GM18868 (cell line): Measurements from ENCODE around the gene DNAI1.
"Not testable (repeated sequence)": the region's sequence is repeated elsewhere in the genome, so short reads cannot be mapped to it uniquely, and the experiment has no call there.

Experiments
- ATAC-seq: cut with Tn5 transposase; IDR thresholded peaks from one replicate; pipeline ENCODE4 v1.9.1; 2021; ENCODE audit warnings: mild to moderate bottlenecking, moderate library complexity; ENCODE audit not compliant: unreplicated experiment

DNAI1 gene

DNA sequence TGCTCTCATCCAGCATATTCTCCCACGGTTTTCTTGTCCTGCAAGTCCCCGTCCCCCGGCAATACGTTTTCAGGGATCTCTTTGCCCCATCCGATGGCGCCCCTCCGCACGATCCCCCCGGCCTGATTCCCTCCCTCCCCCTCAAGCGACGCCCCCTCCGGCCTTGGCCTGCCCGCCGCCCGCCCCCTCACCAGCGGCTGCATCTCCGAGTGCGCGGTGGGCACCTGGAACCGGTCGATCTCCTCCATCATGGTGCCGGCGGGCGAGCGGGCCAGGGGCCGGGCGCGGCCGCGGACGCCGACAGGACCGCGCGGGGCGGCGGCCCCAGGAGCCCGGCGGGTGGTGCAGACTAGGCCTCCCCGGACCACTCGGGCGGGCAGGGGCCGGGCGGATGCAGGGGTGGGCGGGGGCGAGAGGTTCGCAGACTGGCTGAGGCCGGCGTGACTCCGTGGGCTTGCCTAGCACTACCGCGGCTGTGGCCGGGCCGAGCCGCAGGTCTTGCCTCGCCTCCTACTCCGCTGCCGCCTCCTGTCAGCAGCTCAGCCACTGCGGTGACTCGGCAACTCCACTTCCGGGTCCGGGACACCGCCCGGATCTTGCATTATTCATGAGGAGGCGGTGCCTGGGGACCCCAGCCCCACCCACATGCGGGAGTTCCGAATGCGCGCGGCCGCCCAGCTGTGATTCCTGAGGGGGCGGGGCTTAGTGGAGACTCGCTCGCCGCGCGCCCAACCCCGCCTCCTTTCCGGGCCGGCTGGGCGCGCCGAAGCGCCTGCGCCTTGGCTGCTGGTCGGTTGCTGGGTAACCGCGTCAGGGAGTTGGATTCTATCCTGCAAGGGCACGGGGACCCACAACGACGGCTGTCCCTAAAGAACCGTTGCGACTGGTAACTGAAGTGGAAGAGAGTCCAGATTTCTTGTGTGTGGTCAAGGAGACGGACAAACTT lies at the start of gene DNAI1, which contains the start of gene FAM219A:
TSS of gene DNAI1 (plus strand) at position 793 of the 946 bp plus-strand sequence. CDS start 201 bp downstream, outside the sequence.
TSS of gene FAM219A (minus strand) at position 558 of the 946 bp plus-strand sequence. CDS start at position 251, 307 bp downstream.
- peak; percentile 98 for ATAC-seq

DNA sequence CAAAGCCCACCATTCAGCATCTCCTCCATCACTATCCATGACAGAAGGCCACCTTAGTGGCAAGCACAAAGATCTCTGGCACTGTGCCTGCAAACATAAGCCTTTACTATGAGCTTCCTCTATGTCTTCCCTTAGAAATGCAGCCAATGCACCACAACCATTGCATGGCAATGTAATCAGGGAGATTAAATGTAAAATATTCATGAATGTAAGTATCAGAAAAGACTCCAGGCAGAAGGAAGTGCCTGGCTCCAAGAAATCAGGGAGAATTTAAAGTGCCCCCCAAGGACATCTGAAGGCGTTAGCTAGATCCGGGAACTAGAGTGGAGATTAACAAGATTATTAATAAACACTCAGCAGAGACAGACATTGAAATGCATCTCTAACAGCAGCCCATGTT lies 49.5 kb upstream of the DNAI1 start:
- no peak for ATAC-seq

DNA sequence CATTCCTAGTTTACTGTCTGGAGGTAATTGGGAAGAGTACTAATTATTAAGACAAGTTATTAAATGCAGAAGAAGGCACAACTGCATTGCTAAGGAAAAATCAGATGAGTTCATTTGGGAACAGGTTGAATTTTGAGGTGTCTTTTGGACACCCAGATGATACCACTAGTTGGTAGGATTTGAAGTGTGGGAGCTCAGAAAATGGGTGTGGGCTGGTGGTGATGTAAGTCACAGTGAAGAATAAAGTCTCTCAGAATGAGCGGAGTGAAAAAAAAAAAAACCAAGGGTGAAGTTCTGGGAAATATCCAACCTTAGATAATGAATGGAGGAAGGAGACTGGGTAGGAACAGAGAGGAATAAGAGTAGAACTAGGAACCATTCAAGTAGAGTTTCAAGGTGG lies 46.3 kb upstream of the DNAI1 start:
- ATAC-seq: no peak

DNA sequence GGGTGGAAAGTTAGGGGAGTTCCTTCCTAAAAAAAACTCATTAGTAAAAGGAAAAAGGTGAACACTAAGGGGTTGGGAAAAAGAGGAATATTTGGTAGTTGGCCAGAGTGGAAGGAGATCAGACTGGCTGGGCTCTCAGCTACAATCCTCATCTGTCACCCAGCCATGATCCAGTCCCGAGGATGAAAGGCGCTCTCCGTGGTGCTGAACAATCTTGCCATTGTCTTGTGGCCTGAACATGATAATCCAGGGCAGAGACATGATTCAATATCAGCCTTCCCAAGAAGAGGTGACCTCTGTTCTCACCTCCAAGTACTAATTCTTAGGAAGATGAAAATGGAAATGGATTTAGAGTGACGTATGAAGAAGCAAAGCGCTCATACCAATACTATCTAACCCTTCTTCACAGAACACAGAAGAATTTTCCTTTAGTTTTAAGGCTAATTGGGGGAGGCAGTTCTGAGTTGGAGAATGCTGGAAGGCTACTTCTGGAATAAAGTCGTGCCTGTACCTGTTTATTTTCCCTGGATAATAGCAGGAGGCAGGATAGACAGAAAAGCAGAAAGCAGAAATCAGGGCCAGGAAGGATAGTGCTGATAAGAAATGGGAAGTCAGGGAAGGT lies 45.3 kb upstream of the DNAI1 start:
- ATAC-seq: no peak

DNA sequence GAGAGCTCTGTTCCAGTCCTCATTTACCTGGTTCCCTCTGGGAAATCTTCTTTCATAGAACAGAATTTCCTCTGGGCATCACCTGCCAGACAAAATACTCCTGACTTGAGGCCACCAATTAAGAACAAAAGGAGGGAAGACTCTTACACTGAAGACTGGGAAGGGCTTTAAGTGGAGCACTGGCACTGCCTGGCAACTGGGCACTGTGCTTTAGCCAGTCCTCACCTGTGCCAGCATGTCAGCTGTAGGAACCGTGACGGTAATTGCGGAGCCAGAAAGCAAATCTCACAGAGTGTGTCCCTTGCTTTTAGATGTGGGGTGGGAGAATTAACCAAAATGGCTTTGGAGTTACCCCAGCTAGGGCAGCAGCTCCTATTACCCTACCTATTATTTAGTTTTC lies 40.9 kb upstream of the DNAI1 start:
- no peak for ATAC-seq

DNA sequence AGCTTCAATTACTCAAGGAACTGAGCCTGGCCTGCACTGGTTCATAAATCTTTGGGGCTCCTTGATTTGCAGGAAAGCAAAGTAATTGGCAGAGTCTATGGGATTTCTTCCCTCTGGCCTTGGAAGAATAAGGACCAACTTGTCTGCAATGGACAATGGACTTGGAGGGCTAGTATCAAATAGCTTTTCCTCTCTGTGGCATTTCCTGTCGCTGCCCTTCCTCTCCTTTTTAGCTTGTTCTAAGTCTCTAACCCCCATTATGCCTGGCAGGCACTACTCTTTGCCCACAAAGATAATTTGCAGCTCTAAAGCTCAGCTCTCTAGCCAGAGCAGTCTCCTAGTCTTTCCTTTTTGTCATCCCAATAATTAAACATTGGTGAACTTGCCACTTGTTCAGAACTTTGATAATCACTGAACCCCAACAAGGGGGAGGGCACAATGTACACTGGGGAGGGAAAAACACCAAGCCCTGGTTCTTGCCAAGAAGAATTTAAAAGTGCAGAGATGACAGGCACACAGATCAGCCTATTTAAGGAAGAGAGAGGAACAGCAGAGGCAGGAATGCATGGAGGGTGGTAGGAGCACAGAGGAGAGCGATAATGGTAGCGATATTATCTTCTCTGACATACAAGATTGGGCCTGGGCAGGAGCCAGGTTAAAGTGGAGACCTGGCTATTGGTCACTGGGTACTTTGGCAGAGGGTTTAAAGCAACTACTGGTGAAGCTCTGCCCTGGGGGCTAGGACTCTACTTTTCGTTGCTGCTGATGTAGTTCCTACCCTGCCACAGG lies 38.7 kb upstream of the DNAI1 start:
- no peak for ATAC-seq

DNA sequence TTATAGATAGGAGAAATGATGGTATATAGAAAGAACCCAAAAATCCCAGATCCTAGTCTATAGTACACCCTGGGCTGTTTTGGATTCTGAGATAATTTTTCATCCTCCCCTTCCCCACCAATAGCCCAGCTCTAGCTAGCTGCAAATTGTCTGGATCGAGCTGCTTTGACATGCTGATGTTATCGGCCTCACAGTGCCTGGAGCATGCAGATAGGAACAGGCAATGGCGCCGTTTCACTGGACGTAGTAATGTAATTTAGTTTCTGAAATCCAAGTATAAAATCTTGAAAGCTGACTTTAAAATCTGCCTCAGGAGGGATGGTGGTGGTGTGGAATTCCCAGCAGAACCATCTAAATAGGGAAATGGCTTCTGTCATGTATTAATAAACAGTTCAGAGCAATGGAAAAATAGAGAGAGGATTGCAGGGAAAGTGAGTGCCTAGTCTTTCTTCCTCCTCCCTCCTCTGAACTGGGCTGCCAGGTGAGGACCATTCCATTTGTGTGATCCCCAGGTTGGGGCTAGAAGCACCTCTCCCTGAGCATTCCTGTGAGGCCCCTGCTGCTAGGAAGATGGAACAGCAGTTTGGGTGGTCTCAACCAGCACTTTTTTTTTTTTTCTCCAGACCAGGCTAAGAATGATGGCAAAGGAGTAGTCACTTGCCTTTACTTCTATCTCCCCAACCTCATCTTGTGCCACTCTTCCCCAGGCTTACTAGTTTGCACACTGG lies 32.1 kb upstream of the DNAI1 start:
- ATAC-seq: no peak

DNA sequence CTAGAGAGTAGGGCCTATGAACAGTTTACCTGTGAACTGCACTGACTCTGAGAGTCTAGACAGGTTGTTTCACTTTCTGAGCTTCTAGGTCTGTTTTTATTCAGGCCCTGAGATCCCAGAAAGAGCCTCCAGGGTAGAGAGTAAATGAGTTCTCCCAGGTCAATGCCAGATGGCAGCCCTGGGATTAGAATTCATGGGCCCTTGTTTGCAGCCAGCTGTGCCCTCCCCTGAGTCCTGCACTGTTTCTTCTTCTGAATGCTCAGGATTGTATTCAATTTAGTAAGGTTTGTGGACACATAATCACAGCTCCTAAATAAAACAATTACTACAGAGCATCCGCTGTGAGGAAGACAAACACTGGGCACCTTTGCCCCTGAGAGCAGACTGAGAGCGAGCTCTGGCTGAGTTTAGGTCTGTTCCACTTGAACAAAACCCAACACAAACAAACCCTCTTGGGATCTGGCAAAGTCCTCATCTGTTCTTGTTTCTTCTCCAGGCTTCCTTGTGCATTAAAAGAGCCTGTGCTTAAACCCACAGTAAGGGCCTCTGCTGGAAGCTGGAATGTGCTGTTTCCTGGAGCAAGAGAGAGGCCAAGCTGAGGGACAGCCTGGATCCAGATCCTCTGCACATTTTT lies 30.2 kb upstream of the DNAI1 start:
- ATAC-seq: no peak

DNA sequence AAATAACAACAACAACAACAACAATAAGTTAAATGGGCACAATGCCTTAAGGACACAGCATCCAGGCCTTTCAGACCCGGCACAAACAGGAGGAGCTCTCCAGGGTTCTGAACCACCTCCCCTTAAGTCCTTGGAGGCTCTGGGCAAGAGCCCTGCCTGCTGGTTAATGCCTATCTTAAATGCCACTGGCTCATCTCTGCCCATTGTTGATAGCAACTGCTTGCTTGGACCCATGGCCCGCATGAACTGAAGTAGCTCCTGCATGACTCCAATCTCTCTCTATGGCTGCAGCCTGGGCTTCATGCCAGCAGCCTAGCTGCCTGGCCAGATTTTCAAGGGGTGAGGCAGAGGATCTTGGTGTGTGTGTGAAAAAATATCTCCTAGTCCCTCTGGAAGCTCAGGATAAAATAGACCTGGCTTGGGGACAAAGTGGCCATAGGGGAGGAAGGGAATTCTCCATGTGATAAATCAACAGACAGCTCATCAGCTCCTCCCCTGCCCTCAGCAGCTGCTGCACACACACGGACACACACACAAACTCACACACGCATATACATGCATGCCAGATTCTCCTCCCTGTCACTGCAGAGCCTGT lies 27.7 kb upstream of the DNAI1 start:
- ATAC-seq: no peak

DNA sequence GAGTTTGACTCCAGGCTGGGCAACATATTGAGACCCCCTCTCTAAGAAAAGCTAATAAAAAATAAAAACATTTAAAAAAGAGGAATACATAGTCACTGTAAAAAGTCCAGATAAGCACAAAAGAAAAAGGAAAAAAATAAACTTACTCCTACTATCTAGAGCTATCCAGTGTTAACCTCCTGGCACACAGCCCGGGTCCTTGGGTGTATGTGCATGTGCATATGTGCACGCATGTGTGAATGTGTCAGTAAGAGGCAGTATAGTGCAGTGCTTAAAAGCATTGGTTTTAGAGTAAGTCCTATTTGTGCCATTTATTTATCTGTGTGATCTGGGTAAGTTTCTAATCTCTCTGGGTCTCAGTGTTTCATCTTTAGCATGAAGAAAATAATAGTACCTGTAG lies 26.9 kb upstream of the DNAI1 start:
- no peak for ATAC-seq

DNA sequence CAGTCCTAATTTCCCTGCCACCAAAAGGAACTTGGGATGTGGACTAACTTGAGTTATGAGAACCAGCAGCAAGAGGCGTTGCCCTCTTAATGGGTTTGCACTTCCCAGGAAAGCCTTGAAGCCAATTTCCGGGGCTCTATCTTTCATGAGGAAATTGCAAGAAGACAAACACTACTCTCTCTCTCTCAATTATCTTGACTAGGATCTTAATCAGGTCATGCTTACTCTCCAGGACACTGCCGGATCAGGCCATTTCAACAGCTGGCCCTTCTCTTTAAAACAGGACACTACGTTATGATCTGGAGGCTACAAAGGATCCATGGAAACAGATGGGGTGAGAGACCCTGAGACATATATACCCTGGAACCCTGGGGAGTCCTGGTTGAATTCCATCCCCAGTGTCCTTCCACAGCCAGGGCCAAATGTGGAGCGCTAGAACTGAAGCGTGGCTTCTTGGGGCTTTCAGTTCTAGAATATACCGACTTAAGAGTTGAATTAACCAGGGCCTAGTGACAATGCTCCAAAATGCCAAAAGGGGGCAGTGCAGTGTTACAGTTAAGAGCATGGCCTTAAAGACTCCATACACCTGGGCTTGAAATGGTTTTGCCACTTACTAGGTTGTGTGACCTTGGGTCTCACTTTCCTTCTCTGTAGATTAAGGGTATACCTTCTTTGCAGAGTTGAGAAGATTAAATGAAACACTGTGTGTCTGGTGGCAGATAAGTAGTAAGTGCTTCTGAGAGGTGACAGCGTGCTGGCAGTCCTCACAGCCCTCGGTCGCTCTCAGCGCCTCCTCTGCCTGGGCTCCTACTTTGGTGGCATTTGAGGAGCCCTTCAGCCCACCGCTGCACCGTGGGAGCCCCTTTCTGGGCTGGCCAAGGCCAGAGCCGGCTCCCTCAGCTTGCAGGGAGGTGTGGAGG lies 21.3 kb upstream of the DNAI1 start:
- peak; percentile 57 for ATAC-seq

DNA sequence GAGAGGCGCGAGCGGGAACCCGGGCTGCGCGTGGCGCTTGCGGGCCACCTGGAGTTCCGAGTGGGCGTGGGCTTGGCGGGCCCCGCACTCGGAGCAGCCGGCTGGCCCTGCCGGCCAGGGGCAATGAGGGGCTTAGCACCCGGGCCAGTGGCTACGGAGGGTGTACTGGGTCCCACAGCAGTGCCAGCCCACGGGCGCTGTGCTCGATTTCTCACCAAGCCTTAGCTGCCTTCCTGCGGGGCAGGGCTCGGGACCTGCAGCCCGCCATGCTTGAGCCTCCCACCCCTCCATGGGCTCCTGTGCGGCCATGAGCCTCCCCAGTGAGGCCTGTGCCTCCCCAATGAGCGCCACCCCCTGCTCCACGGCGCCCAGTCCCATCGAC lies 20.7 kb upstream of the DNAI1 start:
- not testable (repeated sequence) for ATAC-seq

DNA sequence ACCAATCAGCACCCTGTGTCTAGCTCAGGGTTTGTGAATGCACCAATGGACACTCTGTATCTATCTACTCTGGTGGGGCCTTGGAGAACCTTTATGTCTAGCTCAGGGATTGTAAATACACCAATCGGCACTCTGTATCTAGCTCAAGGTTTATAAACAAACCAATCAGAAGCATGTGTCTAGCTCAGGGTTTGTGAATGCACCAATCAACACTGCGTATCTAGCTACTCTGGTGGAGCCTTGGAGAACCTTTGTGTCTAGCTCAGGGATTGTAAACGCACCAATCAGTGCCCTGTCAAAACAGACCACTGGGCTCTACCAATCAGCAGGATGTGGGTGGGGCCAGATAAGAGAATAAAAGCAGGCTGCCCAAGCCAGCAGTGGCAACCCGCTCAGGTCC lies 20.1 kb upstream of the DNAI1 start:
- ATAC-seq: not testable (repeated sequence)

DNA sequence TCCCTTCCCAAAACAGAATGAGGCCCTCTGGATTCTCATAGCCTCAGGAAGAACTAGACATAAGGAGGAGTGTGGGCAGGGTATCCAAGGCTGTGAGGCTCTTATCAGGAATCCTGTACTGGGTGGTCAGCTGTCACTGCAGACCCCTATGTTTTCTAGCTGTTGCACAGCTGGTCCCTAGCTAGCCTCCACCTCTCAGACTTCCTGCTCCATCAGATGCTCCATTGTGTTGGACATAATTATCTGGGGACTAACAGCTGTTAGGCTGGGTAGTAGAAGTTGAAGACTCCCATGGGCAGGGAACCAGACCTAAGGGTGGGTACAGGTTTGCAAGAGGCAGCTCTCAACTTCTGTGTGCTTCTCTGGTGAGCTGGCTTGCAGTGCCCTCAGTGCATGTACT lies 18.6 kb upstream of the DNAI1 start:
- ATAC-seq: no peak

DNA sequence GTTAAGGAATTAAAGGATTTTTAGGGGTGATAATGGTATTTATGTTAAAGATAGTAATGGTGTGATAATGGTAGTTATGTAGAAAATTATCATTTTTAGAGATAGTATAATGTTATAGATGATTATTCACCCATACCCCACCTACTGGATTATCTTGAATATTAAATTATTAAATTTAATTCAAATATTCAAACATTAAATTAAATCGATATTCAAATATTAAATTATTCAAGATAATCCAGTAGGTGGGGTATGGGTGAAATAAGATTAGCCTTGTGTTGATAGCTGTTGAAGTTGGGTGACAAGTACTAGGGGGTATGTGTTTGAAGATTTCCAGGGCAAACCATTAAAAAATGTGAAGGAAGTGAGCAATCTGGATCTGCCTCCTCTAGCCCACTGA lies 15.8 kb upstream of the DNAI1 start:
- no peak for ATAC-seq

DNA sequence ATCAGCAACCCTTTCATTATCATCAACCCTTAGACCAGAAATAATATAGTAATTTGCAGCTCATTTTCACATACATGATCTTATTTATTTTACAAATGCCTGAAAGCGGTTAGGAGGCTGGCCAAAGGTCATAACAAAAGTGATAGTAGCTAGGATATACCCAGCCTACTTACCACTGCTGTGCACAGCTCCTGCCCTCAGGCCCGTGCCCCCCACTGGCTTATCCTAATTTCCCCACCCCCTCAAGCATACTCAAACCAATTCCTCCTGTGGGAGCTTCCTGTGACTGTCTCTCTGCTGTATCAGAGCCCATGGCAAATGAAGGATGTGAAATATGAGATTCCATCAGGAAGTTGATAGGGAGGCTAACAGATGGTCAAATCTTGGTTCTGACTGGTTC lies 15.1 kb upstream of the DNAI1 start:
- no peak for ATAC-seq

DNA sequence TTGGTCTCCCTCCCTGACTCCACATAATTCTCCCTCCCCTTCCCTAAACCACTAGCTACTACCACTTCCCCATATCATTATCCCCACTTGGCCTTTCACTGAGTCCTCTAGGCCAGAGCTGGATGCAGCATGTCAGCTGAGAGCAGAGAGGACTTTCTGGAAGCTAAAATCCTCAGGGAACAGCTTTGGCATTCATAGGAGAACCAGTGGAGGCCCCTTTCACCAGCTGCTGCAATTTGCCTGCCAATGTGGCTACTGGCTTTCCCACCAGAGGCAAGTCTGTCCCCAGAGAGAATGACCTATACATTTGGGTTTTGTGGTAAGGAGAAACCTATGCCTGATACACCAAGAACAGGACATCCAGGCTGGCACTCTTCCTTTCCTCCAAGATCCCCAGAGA lies 14.6 kb upstream of the DNAI1 start:
- no peak for ATAC-seq

DNA sequence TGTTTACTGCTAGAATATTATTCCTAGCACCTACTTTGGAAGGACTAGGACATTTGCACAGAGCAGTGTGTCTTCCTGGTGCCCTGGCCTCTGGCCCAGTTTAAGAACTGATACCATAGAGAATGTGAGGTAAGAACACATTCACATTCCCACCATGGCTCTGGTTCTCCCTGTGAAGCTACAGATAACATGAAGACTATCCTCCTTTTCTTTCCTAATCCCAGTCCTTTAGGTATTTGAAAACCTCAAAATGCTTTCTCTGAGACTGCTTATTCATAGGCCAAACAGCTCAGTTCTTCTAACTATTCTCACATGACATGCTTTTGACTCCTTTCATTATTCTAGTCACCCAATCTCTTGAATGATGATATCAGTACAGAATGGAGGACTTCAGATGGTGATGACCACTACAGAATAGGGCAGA lies 12.1 kb upstream of the DNAI1 start:
- no peak for ATAC-seq

DNA sequence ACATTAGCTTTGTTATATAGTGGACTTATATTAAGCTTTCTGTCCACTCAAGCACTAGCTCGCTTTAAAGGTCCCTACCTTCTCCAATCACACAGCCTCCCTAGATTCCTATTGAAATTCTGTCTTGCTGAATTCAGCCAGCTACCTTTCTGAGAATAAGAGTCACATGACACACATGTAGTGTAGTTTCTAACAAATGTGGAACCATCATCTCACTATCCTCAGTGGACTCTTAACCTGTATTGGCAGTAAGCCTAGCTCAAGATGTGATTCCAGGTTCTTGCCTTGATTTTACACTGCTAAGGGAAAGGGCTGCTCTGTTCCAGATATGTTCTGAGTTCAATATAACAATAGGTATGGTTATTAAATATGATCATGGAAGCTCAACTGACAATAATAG lies 11.7 kb upstream of the DNAI1 start:
- no peak for ATAC-seq
